ENCODE data around the gene LIN54. TPM values are rescaled to one million over a fixed set of nuclear protein-coding genes. Genes with fewer than 3 reads are reported as not detected.

LIN54 gene
- total and polyA plus RNA-seq, 12 donors, result 1.5 to 9.4 (median 8.6) TPM

- 67 to 75% methylated on average over 1 of the region's 1 CpG for WGBS, 2 donors
- intact Hi-C loops (cut with DNase I), result loop anchor here in 6 of 10 donors (5.0 to 10.0 kb wide), 4 partner anchors 142 to 468 kb away; partner anchors contain the start of genes COPS4 (in 4 of the 6), ENOPH1 (in 1 of the 6) and HNRNPDL (in 1 of the 6)
- no peak for TF ChIP-seq CTCF (IDR thresholded peaks at IDR 0.05)
- Histone ChIP-seq H3K36me3 (peaks cover 0 to 50% (median 12%) of the 10 kb centered on the region in 9 donors), H3K9me3 (no peaks in the 10 kb centered on the region), H3K27me3 (no peaks in the 10 kb centered on the region), H3K4me1 (peaks cover 0 to 43% (median 30%) of the 10 kb centered on the region in 9 donors), H3K27ac (no peak overlapping the region), H3K4me3 (no peak overlapping the region)
- no peak for DNase-seq
- ATAC-seq, result no peak
Observed at GRCh38 chr4:82892467-82892802, 118.2 kb downstream of the LIN54 start.

- Histone ChIP-seq H3K27me3 (no peaks in the 10 kb centered on the region), H3K36me3 (peaks cover 0 to 44% (median 12%) of the 10 kb centered on the region in 9 donors), H3K9me3 (no peaks in the 10 kb centered on the region), H3K4me1 (peaks cover 0 to 43% (median 33%) of the 10 kb centered on the region in 9 donors), H3K4me3 (peak overlapping the region; percentile 42 to 96 (median 78)), H3K27ac (peak overlapping the region in 9 of 10 donors; percentile 92 to 99 (median 97))
- ATAC-seq (peak in 1 of 8 donors; percentile 1), DNase-seq (no peak)
- WGBS, 2 donors, result 21 to 29% methylated on average over 7 of the region's 7 CpGs
- no peak for TF ChIP-seq CTCF (IDR thresholded peaks at IDR 0.05)
- intact Hi-C loops (cut with DNase I), result loop anchor here in 7 of 10 donors (1.0 to 10.0 kb wide), 5 partner anchors 9 to 467 kb away; partner anchors contain the start of genes COPS4 (in 4 of the 7), ENOPH1 (in 1 of the 7) and HNRNPDL (in 1 of the 7)
Observed at GRCh38 chr4:82891707-82892466, 118.7 kb downstream of the LIN54 start.

- peak within 1 kb of the TSS; percentile 42 to 96 (median 78) for H3K4me3 ChIP-seq
- peaks cover 0 to 48% (median 39%) of the 10 kb centered on the region in 9 donors for H3K4me1 ChIP-seq
- intact Hi-C loops (cut with DNase I), result loop anchor here in 7 of 10 donors (1.0 to 10.0 kb wide), 5 partner anchors 10 to 466 kb away; partner anchors contain the start of genes COPS4 (in 4 of the 7), ENOPH1 (in 1 of the 7) and HNRNPDL (in 1 of the 7)
- peak within 1 kb of the TSS; percentile 91 to 99 (median 97) for H3K27ac ChIP-seq
- ATAC-seq (peak; percentile 98 to 99 (median 99)), DNase-seq (peak; percentile 96 to 97)
- no peaks in the 10 kb centered on the region for H3K27me3 ChIP-seq
- WGBS, 2 donors, result 0% methylated on average over 71 of the region's 71 CpGs
- no peaks in the 10 kb centered on the region for H3K9me3 ChIP-seq
- TF ChIP-seq CTCF (IDR thresholded peaks at IDR 0.05), result peak in 3 of 9 donors; percentile 18 to 38 (median 27)
- H3K36me3 ChIP-seq, result peaks cover 0 to 36% (median 12%) of the 10 kb centered on the region in 9 donors
Observed at GRCh38 chr4:82890901-82891706, 119.5 kb downstream of the LIN54 start, which contains the start of gene SEC31A. TSS of gene SEC31A (minus strand) at chr4:82891153. CDS start at chr4:82881936, 9,217 bp downstream.

GRCh38 chr4:82890528-82890900, 120.1 kb downstream of the LIN54 start:
- intact Hi-C loops (cut with DNase I), result loop anchor here in 6 of 10 donors (5.0 to 10.0 kb wide), 4 partner anchors 144 to 466 kb away; partner anchors contain the start of genes COPS4 (in 4 of the 6), ENOPH1 (in 1 of the 6) and HNRNPDL (in 1 of the 6)

More at GRCh38 chr4:82890528-82890900, 120.1 kb downstream of the LIN54 start:
- no peak for TF ChIP-seq CTCF (IDR thresholded peaks at IDR 0.05)
- Histone ChIP-seq H3K36me3 (peaks cover 0 to 31% (median 12%) of the 10 kb centered on the region in 9 donors), H3K4me1 (peaks cover 0 to 54% (median 45%) of the 10 kb centered on the region in 9 donors), H3K27me3 (no peaks in the 10 kb centered on the region), H3K9me3 (no peaks in the 10 kb centered on the region), H3K4me3 (peak overlapping the region; percentile 42 to 96 (median 78)), H3K27ac (peak overlapping the region; percentile 91 to 99 (median 97))
- 0% methylated on average over 16 of the region's 16 CpGs for WGBS, 2 donors
- DNase-seq, result no peak
- peak; percentile 3 to 42 (median 23) for ATAC-seq

Measured in heart right ventricle (tissue), 16 donors.